GM10248 (cell line): ENCODE measurements around the gene SSBP2.
"Not testable (repeated sequence)": the region's sequence is repeated elsewhere in the genome, so short reads cannot be mapped to it uniquely, and the experiment has no call there.

Experiments used
- CTCF ChIA-PET: fragments of 300-600 bp; sonication (Branson Sonifier 250); formaldehyde crosslinking; extraction: SDS; loops from one replicate; lab custom pipeline; 2021; ENCODE audit warnings: antibody characterized with exemption; lab: Yijun Ruan, JAX
- POLR2A ChIA-PET: fragments of 350-650 bp; sonication (Branson Sonifier 250); formaldehyde crosslinking; extraction: SDS; loops from one replicate; lab custom pipeline; 2020; ENCODE audit warnings: antibody characterized with exemption; lab: Yijun Ruan, JAX
- DNase-seq: peaks from one replicate; pipeline ENCODE4 v3.0.0; 2012; ENCODE audit errors: extremely low spot score
- CTCF ChIP-seq: IDR thresholded peaks from 2 replicates; pipeline ENCODE4 v1.5.1; 2012; ENCODE audit warnings: mild to moderate bottlenecking, low read depth; ENCODE audit errors: extremely low read depth, missing control alignments, control extremely low read depth

Gene SSBP2

DNA sequence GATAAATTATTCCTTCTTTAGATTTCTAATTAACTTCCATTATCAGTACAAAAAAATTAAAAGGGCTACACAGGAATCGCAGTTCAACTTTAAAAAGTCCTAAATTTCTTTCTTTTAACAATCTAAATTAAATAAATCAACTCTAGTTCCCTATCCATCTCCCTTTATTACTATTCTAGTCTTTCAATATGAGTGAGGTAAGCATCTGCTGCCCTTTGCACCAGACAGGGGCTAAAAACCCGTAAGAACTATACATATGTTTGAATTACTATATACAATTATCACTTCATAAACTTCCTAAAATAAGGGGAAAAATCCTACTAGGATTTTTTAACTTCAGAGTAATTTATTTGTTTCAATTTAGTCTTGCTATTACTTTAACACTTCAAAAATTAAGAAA, 145.6 kb downstream of the SSBP2 start:
- TF ChIP-seq CTCF, result no peak

GRCh38 chr5:81604193-81604592, 146.7 kb downstream of the SSBP2 start:
- no peak for DNase-seq
- CTCF ChIA-PET, result no interaction called here
- TF ChIP-seq CTCF, result no peak
- POLR2A ChIA-PET, result no interaction called here

More for the DNA sequence above, 145.6 kb downstream of the SSBP2 start:
- no peak for DNase-seq
- CTCF ChIA-PET, result no interaction called here
- POLR2A ChIA-PET, result no interaction called here

DNA sequence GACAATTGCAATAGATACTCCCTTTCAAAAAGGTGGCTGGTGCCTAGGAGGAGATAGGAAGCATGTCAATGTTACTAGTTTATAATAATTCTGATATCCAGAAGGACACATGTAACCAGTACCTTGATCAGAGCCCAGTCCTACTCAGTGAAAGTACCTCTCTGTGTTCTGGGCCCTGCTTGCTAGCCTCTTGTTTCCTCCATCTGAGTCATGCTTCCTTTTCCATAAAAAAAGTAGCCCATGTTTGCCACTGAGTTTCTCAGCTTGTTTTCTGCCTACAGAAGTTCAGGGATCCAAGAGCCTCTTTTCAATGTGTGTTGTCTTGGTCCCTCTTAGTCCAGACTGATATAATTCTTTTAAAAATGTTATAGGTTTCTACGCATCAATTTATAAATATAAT, 149.0 kb downstream of the SSBP2 start:
- no peak for TF ChIP-seq CTCF
- DNase-seq, result no peak
- POLR2A ChIA-PET, result no interaction called here
- CTCF ChIA-PET, result interaction anchor here (1.1 kb wide), 1 partner anchor 14 kb away, joined by 3 read pairs; no protein-coding TSS in a partner anchor

- POLR2A ChIA-PET, CTCF ChIA-PET, DNase-seq: not testable (repeated sequence)
Observed at GRCh38 chr5:81592085-81592484, 158.8 kb downstream of the SSBP2 start.

GRCh38 chr5:81590498-81591384, 160.2 kb downstream of the SSBP2 start:
- POLR2A ChIA-PET, result no interaction called here
- no peak for DNase-seq
- CTCF ChIA-PET, result interaction anchor here (0.7 to 1.6 kb wide), 4 partner anchors 8 to 48 kb away, joined by 3 to 6 read pairs (median 3); no protein-coding TSS in a partner anchor
- TF ChIP-seq CTCF, result no peak

- ChIA-PET POLR2A (no interaction called here), CTCF (no interaction called here)
- no peak for TF ChIP-seq CTCF
- no peak for DNase-seq
Observed at GRCh38 chr5:81579262-81579924, 171.5 kb downstream of the SSBP2 start.

- ChIA-PET POLR2A (no interaction called here), CTCF (no interaction called here)
- no peak for TF ChIP-seq CTCF
- DNase-seq, result no peak
Observed at GRCh38 chr5:81577091-81577490, 173.8 kb downstream of the SSBP2 start.
